SK-N-SH treated with all-trans-retinoic acid at 6 μM for 48 hours (cell line): ENCODE measurements around the gene DISP3.
A peak's percentile ranks its signal among the peaks of the same experiment; 100 is the strongest.

Experiments used
- ATAC-seq: fragments of 200-7000 bp; cut with Tn5 transposase; 3 replicates; pipeline ENCODE4 v1.9.1; 2020; ENCODE audit warnings: mild to moderate bottlenecking, moderate library complexity
- CSDC2 ChIP-seq: fragments of 250-450 bp; sonication (Bioruptor Pico); IDR thresholded peaks from 2 replicates; pipeline ENCODE4 v1.5.0; 2020; ENCODE audit warnings: mild to moderate bottlenecking, moderate library complexity
- ESRRG ChIP-seq: fragments of 250-450 bp; sonication (Bioruptor Pico); IDR thresholded peaks from 2 replicates; pipeline ENCODE4 v1.6.1; 2021; ENCODE audit warnings: mild to moderate bottlenecking
- ISL1 ChIP-seq: fragments of 250-450 bp; sonication (Bioruptor Pico); IDR thresholded peaks from 2 replicates; pipeline ENCODE4 v2.1.2; 2022; ENCODE audit warnings: mild to moderate bottlenecking, moderate library complexity
- OSR1 ChIP-seq: fragments of 250-450 bp; sonication (Bioruptor Pico); IDR thresholded peaks from 2 replicates; pipeline ENCODE4 v1.8.0; 2022; ENCODE audit warnings: moderate library complexity, mild to moderate bottlenecking, inconsistent platforms
- PPARA ChIP-seq: fragments of 250-450 bp; sonication (Bioruptor Pico); IDR thresholded peaks from 2 replicates; pipeline ENCODE4 v1.5.0; 2020; ENCODE audit warnings: mild to moderate bottlenecking, borderline replicate concordance
- RARB ChIP-seq: fragments of 250-450 bp; sonication (Bioruptor Pico); IDR thresholded peaks from 2 replicates; pipeline ENCODE4 v1.8.0; 2021; ENCODE audit warnings: mild to moderate bottlenecking, moderate library complexity
- SNAI2 ChIP-seq: fragments of 250-450 bp; sonication (Bioruptor Pico); IDR thresholded peaks from 2 replicates; pipeline ENCODE4 v1.5.0; 2020; ENCODE audit warnings: mild to moderate bottlenecking, moderate library complexity
- ZFP3 ChIP-seq: fragments of 250-450 bp; sonication (Bioruptor Pico); IDR thresholded peaks from 2 replicates; pipeline ENCODE4 v1.5.0; 2020; ENCODE audit warnings: mild to moderate bottlenecking, moderate library complexity
- ZNF565 ChIP-seq: fragments of 450-650 bp; formaldehyde crosslinking; conservative IDR thresholded peaks from 2 replicates; pipeline ENCODE4 v1.5.0; 2020; ENCODE audit warnings: low read depth, mild to moderate bottlenecking, moderate library complexity
- ZNF8 ChIP-seq: fragments of 450-650 bp; formaldehyde crosslinking; IDR thresholded peaks from 2 replicates; pipeline ENCODE4 v1.5.0; 2020; ENCODE audit warnings: mild to moderate bottlenecking, moderate library complexity
- TF ChIP-seq, protein P1 (sequence below): fragments of 250-450 bp; sonication (Bioruptor Pico); IDR thresholded peaks from 2 replicates; pipeline ENCODE4 v1.5.0; 2020; ENCODE audit warnings: mild to moderate bottlenecking, moderate library complexity
- TF ChIP-seq, protein P2 (sequence below): fragments of 250-450 bp; sonication (Bioruptor Pico); IDR thresholded peaks from 2 replicates; pipeline ENCODE4 v1.5.1; 2020; ENCODE audit warnings: low read depth, mild to moderate bottlenecking, moderate library complexity
- TF ChIP-seq, protein P3 (sequence below): fragments of 250-450 bp; sonication (Bioruptor Pico); IDR thresholded peaks from 2 replicates; pipeline ENCODE4 v1.8.0; 2021; ENCODE audit warnings: low read depth, mild to moderate bottlenecking, moderate library complexity, borderline replicate concordance
- TF ChIP-seq, protein P4 (sequence below): fragments of 250-450 bp; sonication (Bioruptor Pico); IDR thresholded peaks from 2 replicates; pipeline ENCODE4 v1.8.0; 2020; ENCODE audit warnings: mild to moderate bottlenecking, moderate library complexity, borderline replicate concordance

DISP3 gene, protein sequence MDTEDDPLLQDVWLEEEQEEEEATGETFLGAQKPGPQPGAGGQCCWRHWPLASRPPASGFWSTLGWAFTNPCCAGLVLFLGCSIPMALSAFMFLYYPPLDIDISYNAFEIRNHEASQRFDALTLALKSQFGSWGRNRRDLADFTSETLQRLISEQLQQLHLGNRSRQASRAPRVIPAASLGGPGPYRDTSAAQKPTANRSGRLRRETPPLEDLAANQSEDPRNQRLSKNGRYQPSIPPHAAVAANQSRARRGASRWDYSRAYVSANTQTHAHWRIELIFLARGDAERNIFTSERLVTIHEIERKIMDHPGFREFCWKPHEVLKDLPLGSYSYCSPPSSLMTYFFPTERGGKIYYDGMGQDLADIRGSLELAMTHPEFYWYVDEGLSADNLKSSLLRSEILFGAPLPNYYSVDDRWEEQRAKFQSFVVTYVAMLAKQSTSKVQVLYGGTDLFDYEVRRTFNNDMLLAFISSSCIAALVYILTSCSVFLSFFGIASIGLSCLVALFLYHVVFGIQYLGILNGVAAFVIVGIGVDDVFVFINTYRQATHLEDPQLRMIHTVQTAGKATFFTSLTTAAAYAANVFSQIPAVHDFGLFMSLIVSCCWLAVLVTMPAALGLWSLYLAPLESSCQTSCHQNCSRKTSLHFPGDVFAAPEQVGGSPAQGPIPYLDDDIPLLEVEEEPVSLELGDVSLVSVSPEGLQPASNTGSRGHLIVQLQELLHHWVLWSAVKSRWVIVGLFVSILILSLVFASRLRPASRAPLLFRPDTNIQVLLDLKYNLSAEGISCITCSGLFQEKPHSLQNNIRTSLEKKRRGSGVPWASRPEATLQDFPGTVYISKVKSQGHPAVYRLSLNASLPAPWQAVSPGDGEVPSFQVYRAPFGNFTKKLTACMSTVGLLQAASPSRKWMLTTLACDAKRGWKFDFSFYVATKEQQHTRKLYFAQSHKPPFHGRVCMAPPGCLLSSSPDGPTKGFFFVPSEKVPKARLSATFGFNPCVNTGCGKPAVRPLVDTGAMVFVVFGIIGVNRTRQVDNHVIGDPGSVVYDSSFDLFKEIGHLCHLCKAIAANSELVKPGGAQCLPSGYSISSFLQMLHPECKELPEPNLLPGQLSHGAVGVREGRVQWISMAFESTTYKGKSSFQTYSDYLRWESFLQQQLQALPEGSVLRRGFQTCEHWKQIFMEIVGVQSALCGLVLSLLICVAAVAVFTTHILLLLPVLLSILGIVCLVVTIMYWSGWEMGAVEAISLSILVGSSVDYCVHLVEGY (N-terminal part only)

DNA sequence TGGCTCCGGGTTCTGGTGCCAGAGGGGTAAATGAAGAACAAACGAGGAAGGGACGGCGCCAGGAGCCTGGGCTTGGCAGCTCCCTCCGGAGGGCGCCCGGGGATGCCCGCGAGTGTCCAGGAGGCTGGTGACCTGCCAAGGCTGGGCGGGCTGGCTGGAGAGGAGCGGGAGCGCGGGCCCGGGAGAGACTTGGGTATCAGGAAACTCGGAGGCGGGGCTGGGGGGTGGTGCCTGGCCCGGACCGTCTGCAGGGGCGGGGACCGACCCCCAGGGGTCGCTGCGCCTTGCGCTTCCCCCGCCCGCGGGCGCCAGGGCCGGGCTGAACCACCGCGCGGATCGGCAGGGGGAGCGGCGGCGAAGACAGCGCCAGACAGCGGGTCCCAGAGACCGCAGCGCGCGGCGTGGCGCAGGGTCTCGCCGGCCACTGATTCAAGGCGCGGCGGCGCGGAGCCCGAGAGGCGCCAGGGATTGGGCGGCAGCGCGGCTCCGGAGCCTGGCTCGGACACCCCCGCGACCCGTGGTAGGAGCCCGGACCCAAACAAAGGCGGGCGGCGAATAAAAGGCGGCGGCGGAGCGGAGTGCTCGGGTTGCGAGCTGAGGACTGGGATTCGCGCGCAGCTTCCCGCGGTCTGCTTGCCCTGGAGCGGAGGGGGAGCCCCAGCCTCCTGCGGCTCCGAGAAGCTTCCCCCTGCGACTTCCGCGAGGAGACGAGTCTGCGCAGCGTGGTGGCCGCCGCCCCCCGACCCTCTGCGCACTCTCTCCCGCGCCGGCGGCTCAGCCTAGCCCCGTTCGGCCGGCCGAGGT is at the start of gene DISP3:
TSS of gene DISP3 (plus strand) at position 585 of the 804 bp plus-strand sequence. CDS start 21,838 bp downstream, outside the sequence.
- TF ChIP-seq, protein P1, sequence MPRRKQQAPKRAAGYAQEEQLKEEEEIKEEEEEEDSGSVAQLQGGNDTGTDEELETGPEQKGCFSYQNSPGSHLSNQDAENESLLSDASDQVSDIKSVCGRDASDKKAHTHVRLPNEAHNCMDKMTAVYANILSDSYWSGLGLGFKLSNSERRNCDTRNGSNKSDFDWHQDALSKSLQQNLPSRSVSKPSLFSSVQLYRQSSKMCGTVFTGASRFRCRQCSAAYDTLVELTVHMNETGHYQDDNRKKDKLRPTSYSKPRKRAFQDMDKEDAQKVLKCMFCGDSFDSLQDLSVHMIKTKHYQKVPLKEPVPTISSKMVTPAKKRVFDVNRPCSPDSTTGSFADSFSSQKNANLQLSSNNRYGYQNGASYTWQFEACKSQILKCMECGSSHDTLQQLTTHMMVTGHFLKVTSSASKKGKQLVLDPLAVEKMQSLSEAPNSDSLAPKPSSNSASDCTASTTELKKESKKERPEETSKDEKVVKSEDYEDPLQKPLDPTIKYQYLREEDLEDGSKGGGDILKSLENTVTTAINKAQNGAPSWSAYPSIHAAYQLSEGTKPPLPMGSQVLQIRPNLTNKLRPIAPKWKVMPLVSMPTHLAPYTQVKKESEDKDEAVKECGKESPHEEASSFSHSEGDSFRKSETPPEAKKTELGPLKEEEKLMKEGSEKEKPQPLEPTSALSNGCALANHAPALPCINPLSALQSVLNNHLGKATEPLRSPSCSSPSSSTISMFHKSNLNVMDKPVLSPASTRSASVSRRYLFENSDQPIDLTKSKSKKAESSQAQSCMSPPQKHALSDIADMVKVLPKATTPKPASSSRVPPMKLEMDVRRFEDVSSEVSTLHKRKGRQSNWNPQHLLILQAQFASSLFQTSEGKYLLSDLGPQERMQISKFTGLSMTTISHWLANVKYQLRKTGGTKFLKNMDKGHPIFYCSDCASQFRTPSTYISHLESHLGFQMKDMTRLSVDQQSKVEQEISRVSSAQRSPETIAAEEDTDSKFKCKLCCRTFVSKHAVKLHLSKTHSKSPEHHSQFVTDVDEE (CRISPR knock-in tag) = 0 out of 2 replicates have a peak, but pooled peaks have one; percentile 40
- TF ChIP-seq OSR1 (CRISPR knock-in tag) (no peak), ZNF565 (CRISPR knock-in tag) (no peak), ISL1 (CRISPR knock-in tag) (no peak), ESRRG (CRISPR knock-in tag) (no peak), CSDC2 (CRISPR knock-in tag) (0 out of 2 replicates have a peak, but pooled peaks have one; percentile 44), ZFP3 (0 out of 2 replicates have a peak, but pooled peaks have one; percentile 21)
- TF ChIP-seq, protein P2, sequence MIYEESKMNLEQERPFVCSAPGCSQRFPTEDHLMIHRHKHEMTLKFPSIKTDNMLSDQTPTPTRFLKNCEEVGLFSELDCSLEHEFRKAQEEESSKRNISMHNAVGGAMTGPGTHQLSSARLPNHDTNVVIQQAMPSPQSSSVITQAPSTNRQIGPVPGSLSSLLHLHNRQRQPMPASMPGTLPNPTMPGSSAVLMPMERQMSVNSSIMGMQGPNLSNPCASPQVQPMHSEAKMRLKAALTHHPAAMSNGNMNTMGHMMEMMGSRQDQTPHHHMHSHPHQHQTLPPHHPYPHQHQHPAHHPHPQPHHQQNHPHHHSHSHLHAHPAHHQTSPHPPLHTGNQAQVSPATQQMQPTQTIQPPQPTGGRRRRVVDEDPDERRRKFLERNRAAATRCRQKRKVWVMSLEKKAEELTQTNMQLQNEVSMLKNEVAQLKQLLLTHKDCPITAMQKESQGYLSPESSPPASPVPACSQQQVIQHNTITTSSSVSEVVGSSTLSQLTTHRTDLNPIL = no peak
- TF ChIP-seq, all 23 proteins: peak for 3
- ATAC-seq = peak; percentile 86

DNA sequence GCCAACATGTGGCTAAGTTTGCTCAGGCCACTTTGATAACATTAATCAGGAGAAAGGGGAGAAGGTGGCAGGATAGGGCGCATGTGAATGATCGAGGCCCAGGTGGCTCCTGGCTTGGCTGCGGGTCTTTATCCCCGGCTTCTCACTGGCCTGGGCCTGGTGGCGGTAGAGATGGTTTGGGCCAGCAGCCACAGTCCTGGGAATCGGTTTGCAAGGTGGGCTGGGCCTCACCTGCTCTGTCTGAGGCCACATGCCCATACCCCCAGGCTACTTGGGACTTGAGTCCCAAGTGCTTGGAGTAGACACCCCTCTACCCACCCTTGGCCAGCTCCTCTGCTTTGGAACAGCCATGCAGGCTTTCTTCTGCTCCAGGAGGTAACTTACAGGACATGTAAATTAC is 49.7 kb upstream of the DISP3 start:
- TF ChIP-seq RARB (CRISPR knock-in tag) (no peak), PPARA (no peak), OSR1 (CRISPR knock-in tag) (no peak), ZNF8 (CRISPR knock-in tag) (no peak), SNAI2 (CRISPR knock-in tag) (no peak)
- TF ChIP-seq, protein P3, sequence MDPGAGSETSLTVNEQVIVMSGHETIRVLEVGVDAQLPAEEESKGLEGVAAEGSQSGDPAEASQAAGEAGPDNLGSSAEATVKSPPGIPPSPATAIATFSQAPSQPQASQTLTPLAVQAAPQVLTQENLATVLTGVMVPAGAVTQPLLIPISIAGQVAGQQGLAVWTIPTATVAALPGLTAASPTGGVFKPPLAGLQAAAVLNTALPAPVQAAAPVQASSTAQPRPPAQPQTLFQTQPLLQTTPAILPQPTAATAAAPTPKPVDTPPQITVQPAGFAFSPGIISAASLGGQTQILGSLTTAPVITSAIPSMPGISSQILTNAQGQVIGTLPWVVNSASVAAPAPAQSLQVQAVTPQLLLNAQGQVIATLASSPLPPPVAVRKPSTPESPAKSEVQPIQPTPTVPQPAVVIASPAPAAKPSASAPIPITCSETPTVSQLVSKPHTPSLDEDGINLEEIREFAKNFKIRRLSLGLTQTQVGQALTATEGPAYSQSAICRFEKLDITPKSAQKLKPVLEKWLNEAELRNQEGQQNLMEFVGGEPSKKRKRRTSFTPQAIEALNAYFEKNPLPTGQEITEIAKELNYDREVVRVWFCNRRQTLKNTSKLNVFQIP = no peak
- TF ChIP-seq, protein P1 (CRISPR knock-in tag) = no peak
- TF ChIP-seq, protein P2 = no peak
- TF ChIP-seq, protein P4, sequence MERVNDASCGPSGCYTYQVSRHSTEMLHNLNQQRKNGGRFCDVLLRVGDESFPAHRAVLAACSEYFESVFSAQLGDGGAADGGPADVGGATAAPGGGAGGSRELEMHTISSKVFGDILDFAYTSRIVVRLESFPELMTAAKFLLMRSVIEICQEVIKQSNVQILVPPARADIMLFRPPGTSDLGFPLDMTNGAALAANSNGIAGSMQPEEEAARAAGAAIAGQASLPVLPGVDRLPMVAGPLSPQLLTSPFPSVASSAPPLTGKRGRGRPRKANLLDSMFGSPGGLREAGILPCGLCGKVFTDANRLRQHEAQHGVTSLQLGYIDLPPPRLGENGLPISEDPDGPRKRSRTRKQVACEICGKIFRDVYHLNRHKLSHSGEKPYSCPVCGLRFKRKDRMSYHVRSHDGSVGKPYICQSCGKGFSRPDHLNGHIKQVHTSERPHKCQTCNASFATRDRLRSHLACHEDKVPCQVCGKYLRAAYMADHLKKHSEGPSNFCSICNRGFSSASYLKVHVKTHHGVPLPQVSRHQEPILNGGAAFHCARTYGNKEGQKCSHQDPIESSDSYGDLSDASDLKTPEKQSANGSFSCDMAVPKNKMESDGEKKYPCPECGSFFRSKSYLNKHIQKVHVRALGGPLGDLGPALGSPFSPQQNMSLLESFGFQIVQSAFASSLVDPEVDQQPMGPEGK (CRISPR knock-in tag) = no peak
- ATAC-seq = no peak
